GM12872 (cell line): ENCODE measurements around the gene SPATA18.

Experiments
- CTCF ChIP-seq: IDR thresholded peaks from 3 replicates; pipeline ENCODE4 v1.5.1; 2011; ENCODE audit warnings: low read depth, mild to moderate bottlenecking, low read length, moderate library complexity; ENCODE audit not compliant: insufficient read depth

SPATA18 gene

GRCh38 chr4:52014903-52015302, 36.2 kb upstream of the SPATA18 start:
- no peak for TF ChIP-seq CTCF

GRCh38 chr4:52015366-52015765, 35.7 kb upstream of the SPATA18 start:
- no peak for TF ChIP-seq CTCF

- no peak for TF ChIP-seq CTCF
Measured at GRCh38 chr4:52016981-52017380, 34.1 kb upstream of the SPATA18 start.

- TF ChIP-seq CTCF = no peak
Measured at GRCh38 chr4:52017814-52018213, 33.3 kb upstream of the SPATA18 start.

- no peak for TF ChIP-seq CTCF
Measured at GRCh38 chr4:52019936-52020657, 31.0 kb upstream of the SPATA18 start, which contains the start of gene LRRC66. Gene LRRC66 (minus strand): TSS chr4:52020363. CDS start chr4:52017613, 2,750 bp downstream.

GRCh38 chr4:52028970-52029369, 22.1 kb upstream of the SPATA18 start:
- TF ChIP-seq CTCF = no peak

- no peak for TF ChIP-seq CTCF
Measured at GRCh38 chr4:52032005-52032404, 19.1 kb upstream of the SPATA18 start.
